ENCODE measurements around the gene RB1. TPM values are rescaled to one million over a fixed set of nuclear protein-coding genes. Genes with fewer than 3 reads are reported as not detected.

Gene RB1
- total RNA-seq, 4 donors from 2014 or later, result 18.2 to 79.2 (median 22.7) TPM

DNA sequence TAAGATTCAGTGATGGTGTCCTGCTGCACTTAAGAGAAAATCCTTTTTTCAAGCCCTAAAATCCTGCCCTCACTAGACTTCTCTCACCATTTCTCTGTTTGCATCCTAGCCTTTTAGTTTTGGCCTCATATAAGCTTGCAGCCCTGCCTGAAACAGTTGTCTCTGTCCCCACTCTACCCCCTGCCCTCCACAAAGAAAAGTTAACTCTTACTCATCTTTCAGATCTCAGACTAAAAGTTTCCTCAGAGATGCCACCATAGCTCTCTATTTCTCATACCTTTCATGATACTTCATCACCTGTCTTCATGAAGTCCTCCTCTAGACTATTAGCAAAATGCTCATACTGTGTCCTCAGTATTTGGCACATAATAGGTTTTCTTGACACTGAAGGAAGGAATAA is 37.4 kb upstream of the RB1 start:
- no peak overlapping the region for H3K4me3 ChIP-seq
- TF ChIP-seq POLR2A (IDR thresholded peaks at IDR 0.05), result no peak
- TF ChIP-seq, protein P1, sequence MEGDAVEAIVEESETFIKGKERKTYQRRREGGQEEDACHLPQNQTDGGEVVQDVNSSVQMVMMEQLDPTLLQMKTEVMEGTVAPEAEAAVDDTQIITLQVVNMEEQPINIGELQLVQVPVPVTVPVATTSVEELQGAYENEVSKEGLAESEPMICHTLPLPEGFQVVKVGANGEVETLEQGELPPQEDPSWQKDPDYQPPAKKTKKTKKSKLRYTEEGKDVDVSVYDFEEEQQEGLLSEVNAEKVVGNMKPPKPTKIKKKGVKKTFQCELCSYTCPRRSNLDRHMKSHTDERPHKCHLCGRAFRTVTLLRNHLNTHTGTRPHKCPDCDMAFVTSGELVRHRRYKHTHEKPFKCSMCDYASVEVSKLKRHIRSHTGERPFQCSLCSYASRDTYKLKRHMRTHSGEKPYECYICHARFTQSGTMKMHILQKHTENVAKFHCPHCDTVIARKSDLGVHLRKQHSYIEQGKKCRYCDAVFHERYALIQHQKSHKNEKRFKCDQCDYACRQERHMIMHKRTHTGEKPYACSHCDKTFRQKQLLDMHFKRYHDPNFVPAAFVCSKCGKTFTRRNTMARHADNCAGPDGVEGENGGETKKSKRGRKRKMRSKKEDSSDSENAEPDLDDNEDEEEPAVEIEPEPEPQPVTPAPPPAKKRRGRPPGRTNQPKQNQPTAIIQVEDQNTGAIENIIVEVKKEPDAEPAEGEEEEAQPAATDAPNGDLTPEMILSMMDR (IDR thresholded peaks at IDR 0.05), result no peak
- peaks cover 0 to 28% (median 0%) of the 10 kb centered on the region in 3 donors for H3K36me3 ChIP-seq
- H3K4me1 ChIP-seq, result peaks cover 0 to 6% (median 0%) of the 10 kb centered on the region in 4 donors
- no peaks in the 10 kb centered on the region for H3K9me3 ChIP-seq
- H3K27me3 ChIP-seq, result no peaks in the 10 kb centered on the region
- DNase-seq, result no peak
- no peak overlapping the region for H3K27ac ChIP-seq

DNA sequence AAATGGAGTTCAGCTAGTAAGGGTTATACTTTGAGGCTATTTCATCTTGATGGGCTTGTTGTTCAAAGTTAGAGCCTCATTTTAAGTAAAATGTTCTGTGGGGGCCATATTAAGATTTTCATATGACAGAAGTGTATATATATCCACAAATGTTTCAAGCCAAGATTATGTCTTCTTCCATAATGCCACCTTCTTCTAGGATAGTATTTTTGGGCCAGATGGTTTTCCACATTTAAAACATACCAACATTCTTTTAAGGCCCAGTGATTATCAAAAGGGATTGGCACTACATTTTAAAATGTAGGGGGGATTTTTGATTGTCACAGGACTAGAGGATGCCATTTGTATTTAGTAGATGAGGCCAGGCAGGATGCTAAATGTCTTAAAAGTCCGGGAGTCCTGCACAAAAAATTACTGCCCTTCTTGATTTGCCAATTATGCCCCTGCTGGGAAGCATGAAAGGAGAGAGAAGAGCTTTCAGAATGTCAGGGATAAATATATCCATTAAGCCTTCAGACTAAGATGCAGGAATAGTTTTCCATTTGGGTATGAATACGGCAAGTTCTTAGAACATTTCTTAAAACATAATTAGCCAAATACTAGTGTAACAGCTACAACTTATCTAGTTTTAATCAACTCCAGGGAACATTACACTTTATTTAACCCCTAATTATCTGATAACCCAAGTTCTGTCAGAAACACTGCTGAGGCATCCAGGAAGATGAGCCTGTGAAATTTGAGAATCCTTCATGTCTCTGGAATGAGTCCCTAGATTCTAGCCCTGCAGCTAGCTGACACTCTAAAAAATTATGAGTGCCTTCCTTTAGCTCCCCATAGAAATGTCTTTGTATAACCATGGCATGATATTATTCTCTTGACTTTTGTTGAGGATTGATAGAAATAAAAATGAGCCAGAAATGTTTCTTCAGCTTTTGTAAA is 36.6 kb upstream of the RB1 start:
- no peak for TF ChIP-seq POLR2A (IDR thresholded peaks at IDR 0.05)
- TF ChIP-seq, protein P1 (IDR thresholded peaks at IDR 0.05), result no peak

DNA sequence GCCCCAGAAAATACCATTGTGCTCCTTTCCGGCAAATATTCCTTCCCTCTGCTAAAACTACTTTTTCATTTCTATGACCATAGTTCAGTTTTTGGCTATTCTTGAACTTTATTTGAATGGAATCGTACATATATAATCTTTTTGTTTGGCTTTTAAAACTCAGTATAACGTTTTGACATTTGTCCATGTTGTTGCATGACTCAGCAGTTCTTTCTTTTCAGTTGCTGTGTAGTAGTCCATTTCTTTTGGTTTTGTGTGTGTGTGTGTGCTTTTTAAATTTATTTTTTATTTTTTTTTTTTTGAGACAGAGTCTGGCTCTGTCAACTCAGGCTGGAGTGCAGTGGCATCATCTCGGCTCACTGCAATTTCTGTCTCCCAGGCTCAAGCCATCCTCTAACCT is 35.5 kb upstream of the RB1 start:
- Histone ChIP-seq H3K36me3 (peaks cover 0 to 10% (median 0%) of the 10 kb centered on the region in 3 donors), H3K4me1 (peaks cover 0 to 6% (median 0%) of the 10 kb centered on the region in 4 donors), H3K27ac (no peak overlapping the region), H3K9me3 (no peaks in the 10 kb centered on the region), H3K27me3 (no peaks in the 10 kb centered on the region), H3K4me3 (no peak overlapping the region)
- DNase-seq, result no peak
- TF ChIP-seq, protein P1 (IDR thresholded peaks at IDR 0.05), result no peak
- TF ChIP-seq POLR2A (IDR thresholded peaks at IDR 0.05), result no peak

More for the DNA sequence above, 36.6 kb upstream of the RB1 start:
- Histone ChIP-seq H3K9me3 (no peaks in the 10 kb centered on the region), H3K4me1 (peaks cover 0 to 6% (median 0%) of the 10 kb centered on the region in 4 donors), H3K36me3 (peaks cover 0 to 21% (median 0%) of the 10 kb centered on the region in 3 donors), H3K27ac (no peak overlapping the region), H3K27me3 (no peaks in the 10 kb centered on the region), H3K4me3 (no peak overlapping the region)
- no peak for DNase-seq

DNA sequence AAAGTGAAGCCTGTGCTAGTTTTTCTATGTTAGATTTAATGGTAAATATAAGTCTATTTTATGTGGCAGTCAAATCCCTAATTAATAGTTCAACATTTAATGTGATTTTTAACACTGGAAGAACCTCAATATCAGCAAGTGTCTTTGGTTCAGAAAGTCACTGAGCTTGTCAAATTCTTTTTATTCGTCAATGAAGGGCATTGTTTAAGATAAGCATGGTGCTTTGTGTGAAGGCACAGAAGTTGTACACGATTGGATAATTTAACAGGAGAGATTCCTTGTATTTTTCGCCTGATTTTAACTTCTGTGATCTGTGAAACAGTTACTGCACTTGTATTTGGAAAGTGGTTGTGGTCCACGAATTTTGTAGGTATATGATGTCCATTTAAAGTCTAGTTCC is 30.2 kb upstream of the RB1 start:
- no peaks in the 10 kb centered on the region for H3K27me3 ChIP-seq
- TF ChIP-seq POLR2A (IDR thresholded peaks at IDR 0.05), result no peak
- TF ChIP-seq, protein P1 (IDR thresholded peaks at IDR 0.05), result no peak
- DNase-seq, result no peak
- H3K27ac ChIP-seq, result no peak overlapping the region
- H3K4me1 ChIP-seq, result no peaks in the 10 kb centered on the region
- no peaks in the 10 kb centered on the region for H3K9me3 ChIP-seq
- no peaks in the 10 kb centered on the region for H3K36me3 ChIP-seq
- no peak overlapping the region for H3K4me3 ChIP-seq

DNA sequence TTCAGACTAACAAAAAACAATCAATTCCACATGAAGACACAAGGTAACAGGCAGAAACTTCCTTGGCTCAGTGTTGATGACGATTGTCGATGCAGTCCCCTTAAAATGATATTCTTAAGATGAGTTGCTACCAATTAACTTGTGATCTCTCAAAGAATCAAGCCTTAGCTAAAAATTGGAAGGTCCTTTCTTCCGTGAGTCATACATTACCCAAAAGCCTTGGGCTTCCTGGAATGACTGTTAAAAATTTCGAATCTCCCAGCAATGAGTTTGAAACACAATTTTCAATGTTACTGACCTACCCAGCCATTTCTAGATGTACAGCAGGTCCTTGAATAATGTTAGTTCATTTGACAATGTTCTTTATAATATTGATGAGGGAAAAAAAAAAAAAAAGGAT is 28.0 kb upstream of the RB1 start:
- H3K4me3 ChIP-seq, result no peak overlapping the region
- no peaks in the 10 kb centered on the region for H3K36me3 ChIP-seq
- H3K27me3 ChIP-seq, result no peaks in the 10 kb centered on the region
- TF ChIP-seq, protein P1 (IDR thresholded peaks at IDR 0.05), result no peak
- no peak for TF ChIP-seq POLR2A (IDR thresholded peaks at IDR 0.05)
- H3K9me3 ChIP-seq, result no peaks in the 10 kb centered on the region
- no peak overlapping the region for H3K27ac ChIP-seq
- DNase-seq, result no peak
- H3K4me1 ChIP-seq, result no peaks in the 10 kb centered on the region

Measured in Peyer's patch (tissue), 4 donors.